Kasumi-1 (cell line): ENCODE results near the gene TEX52.
"Not testable (repeated sequence)": the region's sequence is repeated elsewhere in the genome, so short reads cannot be mapped to it uniquely, and the experiment has no call there.

ENCODE experiments used
- DNase-seq, 2 experiments: peaks; one replicate each; lab custom pipeline; 2025; lab: John Stamatoyannopoulos, UW

The TEX52 gene

GRCh38 chr12:2864198-2864597 lies 7.4 kb upstream of the TEX52 start:
- DNase-seq: no peak

- DNase-seq: not testable (repeated sequence)
These were observed 6.6 kb upstream of the TEX52 start for GRCh38 chr12:2863402-2863801.

- DNase-seq: no peak
These were observed 6.0 kb upstream of the TEX52 start for GRCh38 chr12:2862876-2863275.

- DNase-seq: no peak
These were observed 3.3 kb upstream of the TEX52 start for GRCh38 chr12:2860170-2860569.

GRCh38 chr12:2858944-2859421 lies 2.1 kb upstream of the TEX52 start:
- no peak for DNase-seq

GRCh38 chr12:2858334-2858733 lies 1.5 kb upstream of the TEX52 start:
- no peak for DNase-seq

- no peak for DNase-seq
These were observed 737 bp upstream of the TEX52 start for GRCh38 chr12:2857576-2857975.

- no peak for DNase-seq
These were observed 788 bp downstream of the TEX52 start for GRCh38 chr12:2856051-2856450.

GRCh38 chr12:2855546-2855945 lies 1.3 kb downstream of the TEX52 start:
- no peak for DNase-seq

GRCh38 chr12:2854669-2855453 lies 2.0 kb downstream of the TEX52 start:
- no peak for DNase-seq

- DNase-seq: no peak
These were observed 3.2 kb downstream of the TEX52 start for GRCh38 chr12:2853626-2854025.

GRCh38 chr12:2851931-2852330 lies 4.9 kb downstream of the TEX52 start:
- no peak for DNase-seq

- no peak for DNase-seq
These were observed 11.6 kb downstream of the TEX52 start for GRCh38 chr12:2845280-2845679.

- DNase-seq: no peak
These were observed 12.1 kb downstream of the TEX52 start for GRCh38 chr12:2844786-2845185.

GRCh38 chr12:2842948-2843347 lies 13.9 kb downstream of the TEX52 start:
- no peak for DNase-seq

GRCh38 chr12:2841056-2841650 lies 15.7 kb downstream of the TEX52 start:
- DNase-seq: no peak

GRCh38 chr12:2836574-2836973 lies 20.3 kb downstream of the TEX52 start:
- no peak for DNase-seq

GRCh38 chr12:2835691-2836403 lies 21.0 kb downstream of the TEX52 start:
- no peak for DNase-seq

- no peak for DNase-seq
These were observed 22.0 kb downstream of the TEX52 start, which contains the start of gene NRIP2 for GRCh38 chr12:2834581-2835491. NRIP2 (minus strand) TSS chr12:2835035; CDS start chr12:2834983, 52 bp downstream.

GRCh38 chr12:2833810-2834209 lies 23.0 kb downstream of the TEX52 start:
- DNase-seq: no peak

GRCh38 chr12:2833327-2833726 lies 23.5 kb downstream of the TEX52 start:
- no peak for DNase-seq
